HepG2 (cell line): ENCODE data around the gene PARVB. TPM values are rescaled to one million over a fixed set of nuclear protein-coding genes. Genes with fewer than 3 reads are reported as not detected.

Experiments used
- ATAC-seq: fragments of 200-7000 bp; cut with Tn5 transposase; 3 replicates; pipeline ENCODE4 v1.9.1; 2020; ENCODE audit warnings: mild to moderate bottlenecking, moderate library complexity
- BruUV-seq: library from RNA; stranded (reverse); fragments of 400-500 nt; replicated peaks from 2 replicates; lab custom pipeline; 2021; lab: Mats Ljungman, UMichigan
- CTCF ChIA-PET: fragments of 300-600 bp; formaldehyde crosslinking; extraction: SDS; loops from one replicate; lab custom pipeline; 2021; ENCODE audit warnings: low total read pairs, inconsistent platforms, low intra/inter-chr PET ratio; lab: Yijun Ruan, JAX
- POLR2A ChIA-PET: fragments of 350-600 bp; sonication (Branson Sonifier 250); formaldehyde crosslinking; loops from one replicate; lab custom pipeline; 2020; ENCODE audit warnings: antibody characterized with exemption, inconsistent platforms; lab: Yijun Ruan, JAX
- DNase-seq: peaks from one replicate; pipeline ENCODE4 v3.0.0-alpha.2; 2015; ENCODE audit warnings: low spot score
- FAIRE-seq: peaks from 3 replicates; lab custom pipeline; 2011; peaks lifted over from hg19 to GRCh38; lab: Jason Lieb, UNC
- H2AFZ ChIP-seq: one replicate; pipeline ENCODE4 v1.6.1; 2011; ENCODE audit warnings: low read length, inconsistent platforms
- H3K27ac ChIP-seq: fragments of 300-600 bp; 3 replicates; pipeline ENCODE4 v1.8.0; 2011; ENCODE audit warnings: mixed run types, mild to moderate bottlenecking, mixed read lengths, low read length, inconsistent platforms; ENCODE audit not compliant: insufficient read depth; ENCODE audit errors: extremely low read length
- H3K27me3 ChIP-seq, 2 experiments: fragments of 200-600 bp in 1 of 2; 2 replicates in 1 of 2; 3 replicates in 1 of 2; pipeline versions ENCODE4 v1.6.0 to v1.8.0; 2011; ENCODE audit warnings: low read length in 2 of 2, mild to moderate bottlenecking in 2 of 2, moderate library complexity in 2 of 2, inconsistent platforms in 1 of 2; ENCODE audit not compliant: insufficient read depth in 2 of 2, control insufficient read depth in 1 of 2
- H3K36me3 ChIP-seq, 2 experiments: fragments of 200-600 bp in 1 of 2; replicated peaks in 1 of 2; 2 replicates in 1 of 2; 3 replicates in 1 of 2; pipeline versions ENCODE4 v1.5.1 to v1.8.0; 2011; ENCODE audit warnings: low read length in 2 of 2, inconsistent platforms in 1 of 2; ENCODE audit not compliant: insufficient read depth in 2 of 2, control insufficient read depth in 1 of 2
- H3K4me1 ChIP-seq: 2 replicates; pipeline ENCODE4 v1.5.1; 2012; ENCODE audit warnings: low read length, inconsistent platforms; ENCODE audit not compliant: insufficient read depth
- H3K4me2 ChIP-seq: 2 replicates; pipeline ENCODE4 v1.6.0; 2011; ENCODE audit warnings: low read depth, low read length, inconsistent platforms
- H3K4me3 ChIP-seq, 3 experiments: fragments of 200-600 bp in 1 of 3; sonication (generic), shearing (Covaris generic) in 1 of 3; replicated peaks in 1 of 3; 2 replicates each; pipeline ENCODE4 v1.5.1; 2011 to 2016; ENCODE audit warnings: low read length in 3 of 3, inconsistent platforms in 2 of 3, low read depth in 2 of 3, mild to moderate bottlenecking in 2 of 3, control low read depth in 1 of 3, mixed read lengths in 1 of 3; ENCODE audit not compliant: insufficient read depth in 1 of 3
- H3K79me2 ChIP-seq: one replicate; pipeline ENCODE4 v1.6.1; 2011; ENCODE audit warnings: low read length, inconsistent platforms; ENCODE audit not compliant: insufficient read depth
- H3K9ac ChIP-seq: 2 replicates; pipeline ENCODE4 v1.6.0; 2011; ENCODE audit warnings: mild to moderate bottlenecking, low read depth, low read length, inconsistent platforms; ENCODE audit not compliant: insufficient read depth
- H3K9me3 ChIP-seq: 2 replicates; pipeline ENCODE4 v1.5.1; 2012; ENCODE audit warnings: mild to moderate bottlenecking, low read length
- H4K20me1 ChIP-seq: 2 replicates; pipeline ENCODE4 v1.6.0; 2011; ENCODE audit warnings: inconsistent platforms, mild to moderate bottlenecking, low read length, moderate library complexity; ENCODE audit not compliant: insufficient read depth
- HMGA1 ChIP-seq: sonication (generic); formaldehyde crosslinking; conservative IDR thresholded peaks from 2 replicates; pipeline ENCODE4 v1.4.0; 2020; ENCODE audit warnings: missing genetic modification reagents
- KAT8 ChIP-seq: IDR thresholded peaks from 2 replicates; pipeline ENCODE4 v1.6.1; 2016; ENCODE audit warnings: missing genetic modification reagents, missing compliant biosample characterization
- KLF11 ChIP-seq: IDR thresholded peaks from 2 replicates; pipeline ENCODE4 v1.6.1; 2016; ENCODE audit warnings: missing compliant biosample characterization
- MYC ChIP-seq: sonication (generic); formaldehyde crosslinking; IDR thresholded peaks from 2 replicates; pipeline ENCODE4 v1.9.0; 2021; ENCODE audit warnings: missing genetic modification reagents, borderline replicate concordance
- SOX13 ChIP-seq, 3 experiments: fragments of 450-650 bp in 1 of 3; sonication (generic) in 1 of 3; formaldehyde crosslinking in 1 of 3; IDR thresholded peaks in 2 of 3; conservative IDR thresholded peaks in 1 of 3; 2 replicates each; pipeline versions ENCODE4 v1.5.0 to v1.6.1; 2016 to 2020; ENCODE audit warnings: antibody characterized with exemption in 1 of 3, mild to moderate bottlenecking in 1 of 3, missing compliant biosample characterization in 1 of 3, missing genetic modification reagents in 1 of 3, moderate library complexity in 1 of 3
- STAG1 ChIP-seq: sonication (generic); formaldehyde crosslinking; IDR thresholded peaks from 2 replicates; pipeline ENCODE4 v1.4.0; 2020; ENCODE audit warnings: missing genetic modification reagents
- XBP1 ChIP-seq: sonication (generic); formaldehyde crosslinking; IDR thresholded peaks from 2 replicates; pipeline ENCODE4 v1.5.0; 2020; ENCODE audit warnings: missing genetic modification reagents
- ZFP36L1 ChIP-seq: sonication (generic); formaldehyde crosslinking; IDR thresholded peaks from 2 replicates; pipeline ENCODE4 v1.8.0; 2022; ENCODE audit warnings: mild to moderate bottlenecking, missing genetic modification reagents, moderate library complexity
- ZFP82 ChIP-seq: sonication (generic); formaldehyde crosslinking; IDR thresholded peaks from 2 replicates; pipeline ENCODE4 v1.5.1; 2020; ENCODE audit warnings: mild to moderate bottlenecking, missing genetic modification reagents, borderline replicate concordance
- ZNF335 ChIP-seq: sonication (generic); formaldehyde crosslinking; IDR thresholded peaks from 2 replicates; pipeline ENCODE4 v1.4.0; 2020; ENCODE audit warnings: missing genetic modification reagents
- ZNF768 ChIP-seq: sonication (generic); formaldehyde crosslinking; IDR thresholded peaks from 2 replicates; pipeline ENCODE4 v1.4.0; 2020; ENCODE audit warnings: missing genetic modification reagents
- WGBS: methylation state at CpG from one replicate; pipeline ENCODE4 v1.1.6; 2017; ENCODE audit warnings: low lambda C conversion rate; 5-methylcytosine and 5-hydroxymethylcytosine counted together
- in situ Hi-C: cut with HindIII; loops from 2 replicates; pipeline ENCODE4 v1.10.0; 2017; ENCODE audit warnings: low pct_unique_long_range_greater_than_20kb; ENCODE audit not compliant: extremely low pct_ligation_motif_present
- intact Hi-C: fragments of 100-400 bp; cut with micrococcal nuclease; formaldehyde crosslinking; loops from one replicate; pipeline ENCODE4 v1.10.0; 2022; ENCODE audit not compliant: unreplicated experiment
- polyA plus RNA-seq, 8 experiments: library from polyadenylated mRNA; depleted of rRNA in 3 of 8; stranded (reverse) in 7 of 8; unstranded in 1 of 8; fragments of >200 nt; fragmentation: Illumina TruSeq in 4 of 8; extraction: Trizol in 4 of 8; gene quantifications; 2 replicates each; pipeline versions ENCODE4 v1.2.1 to v1.2.3, GENCODE V29; 2011 to 2016; ENCODE audit warnings: low read depth in 4 of 8, missing spikeins in 1 of 8, mixed read lengths in 1 of 8; ENCODE audit not compliant: insufficient read depth in 1 of 8
- total RNA-seq, 5 experiments: library from RNA; depleted of rRNA; stranded (reverse); fragments of >200 nt; fragmentation: Illumina TruSeq; extraction: Trizol; gene quantifications; 2 replicates each; pipeline ENCODE4 v1.2.3, GENCODE V29; 2016; ENCODE audit warnings: low read depth in 1 of 5
- TF ChIP-seq, protein P1 (sequence below): sonication (generic); formaldehyde crosslinking; IDR thresholded peaks from 2 replicates; pipeline ENCODE4 v1.9.0; 2021; ENCODE audit warnings: missing genetic modification reagents, borderline replicate concordance
- TF ChIP-seq, protein P2 (sequence below): sonication (generic); formaldehyde crosslinking; IDR thresholded peaks from 2 replicates; pipeline ENCODE4 v1.5.0; 2020; ENCODE audit warnings: missing genetic modification reagents, mild to moderate bottlenecking, borderline replicate concordance
- TF ChIP-seq, protein P3 (sequence below): IDR thresholded peaks from 2 replicates; pipeline ENCODE4 v1.6.1; 2016

The PARVB gene
- total and polyA plus RNA-seq, 2 of the 13 experiments (the other 11 are each of a cell fraction or from before 2014, with no cell fraction given) = 0.11 to 0.15 TPM

DNA sequence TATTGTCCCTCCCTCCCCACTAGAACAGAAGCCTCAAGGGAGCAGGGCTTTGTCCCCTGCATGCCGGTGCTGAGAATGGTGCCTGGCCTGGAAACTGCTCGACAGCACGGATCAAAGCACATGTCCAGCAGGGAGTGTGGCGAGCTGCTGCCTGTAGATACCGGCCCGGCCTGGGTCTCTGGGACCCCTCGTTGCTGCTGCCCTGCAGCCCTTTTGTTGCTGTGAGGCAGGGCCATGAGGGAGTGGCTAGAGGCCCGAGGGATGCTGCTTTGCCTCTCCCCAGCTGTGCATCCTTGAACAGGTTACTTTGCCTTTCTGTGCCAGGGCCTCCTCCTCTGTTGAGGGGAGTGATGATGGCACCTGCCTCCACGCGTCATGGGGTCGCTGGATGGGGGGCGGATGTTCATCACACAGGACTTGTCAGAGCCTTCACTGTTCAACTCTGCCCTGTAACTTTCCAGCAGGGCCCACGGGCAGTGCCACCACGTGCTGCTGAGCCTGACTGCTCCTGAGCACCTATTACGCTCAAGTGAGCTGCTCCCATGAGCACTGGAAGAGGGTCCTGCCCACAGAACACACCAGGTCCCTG lies 141.3 kb downstream of the PARVB start:
- H3K27me3 ChIP-seq = peaks cover 0 to 6% of the 10 kb centered on the region in 2 experiments; a peak in 1 of 5 replicates
- H4K20me1 ChIP-seq = no peaks in the 10 kb centered on the region
- no peak overlapping the region for H3K9ac ChIP-seq
- BruUV-seq = no TSS peak
- H3K27ac ChIP-seq = no peak overlapping the region
- no peak for DNase-seq
- ATAC-seq = no peak
- no peaks in the 10 kb centered on the region for H3K36me3 ChIP-seq
- intact Hi-C loops (no loop called here), in situ Hi-C loops (no loop called here)
- TF ChIP-seq XBP1 (CRISPR knock-in tag) = no peak
- TF ChIP-seq KLF11 = no peak
- TF ChIP-seq SOX13 (IDR thresholded peaks at IDR 0.05) = no peak
- TF ChIP-seq SOX13 (CRISPR knock-in tag; conservative IDR thresholded peaks at IDR 0.05 in 1 of 2, IDR thresholded peaks at IDR 0.05 in 1 of 2) = no peak
- peak; percentile 68; the same call in 1 of the 2 replicates for TF ChIP-seq ZNF768
- TF ChIP-seq ZFP36L1 (CRISPR knock-in tag) = no peak
- CTCF ChIA-PET = no interaction called here
- no peak overlapping the region for H2AFZ ChIP-seq
- 46% methylated on average over 11 of the region's 15 CpGs for WGBS
- POLR2A ChIA-PET = no interaction called here
- no peak for FAIRE-seq
- H3K79me2 ChIP-seq = no peaks in the 10 kb centered on the region
- no peaks in the 10 kb centered on the region for H3K4me1 ChIP-seq
- H3K4me3 ChIP-seq = no peak overlapping the region
- no peaks in the 10 kb centered on the region for H3K9me3 ChIP-seq
- no peak overlapping the region for H3K4me2 ChIP-seq

DNA sequence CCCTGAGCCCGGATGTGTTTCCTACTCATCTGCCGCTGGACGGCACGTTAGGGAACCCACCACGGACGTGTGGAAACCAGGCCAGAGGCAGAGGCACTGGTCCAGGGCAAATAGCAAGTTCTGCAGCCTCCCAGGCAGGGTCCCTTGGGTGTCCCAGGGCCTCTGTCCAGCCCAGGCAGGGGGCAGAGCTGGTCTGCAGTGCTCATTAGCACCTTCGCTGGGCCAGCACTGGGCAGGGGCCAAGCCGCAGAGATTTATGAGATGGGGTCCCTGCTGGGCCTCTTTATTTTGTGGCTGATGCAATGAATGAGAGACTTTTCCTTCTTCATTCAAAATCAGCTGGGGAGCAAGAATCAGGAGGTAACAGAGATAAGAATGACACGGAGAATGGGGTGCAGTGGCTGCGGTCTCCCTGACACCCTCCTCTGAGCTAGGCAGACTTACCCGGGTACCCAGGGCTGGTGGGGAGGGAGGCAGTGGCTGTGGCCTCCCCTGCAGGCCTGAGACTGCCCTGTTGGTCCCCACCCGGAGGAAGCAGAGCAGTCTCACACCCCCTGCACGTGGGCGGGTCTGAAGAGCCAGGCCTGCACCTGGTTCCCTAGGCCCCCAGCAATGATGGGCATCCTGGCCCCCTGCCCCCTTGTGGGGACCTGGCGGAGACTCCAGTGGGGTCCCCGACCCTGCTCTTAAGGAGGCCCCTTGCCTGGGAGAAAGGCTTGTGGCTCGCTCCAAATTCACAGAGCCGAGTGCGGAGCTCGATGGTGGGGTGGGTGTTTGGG lies 142.6 kb downstream of the PARVB start:
- Histone ChIP-seq H3K27ac (no peak overlapping the region), H3K36me3 (no peaks in the 10 kb centered on the region), H2AFZ (no peak overlapping the region), H4K20me1 (no peaks in the 10 kb centered on the region), H3K79me2 (no peaks in the 10 kb centered on the region), H3K4me1 (no peaks in the 10 kb centered on the region), H3K9me3 (no peaks in the 10 kb centered on the region), H3K4me2 (no peak overlapping the region), H3K4me3 (no peak overlapping the region), H3K9ac (no peak overlapping the region), H3K27me3 (peaks cover 0 to 6% of the 10 kb centered on the region in 2 experiments; a peak in 1 of 5 replicates)
- POLR2A ChIA-PET = no interaction called here
- in situ Hi-C loops (no loop called here), intact Hi-C loops (no loop called here)
- FAIRE-seq (no peak), ATAC-seq (no peak), DNase-seq (no peak)
- 53% methylated on average over 6 of the region's 20 CpGs for WGBS
- CTCF ChIA-PET = no interaction called here
- BruUV-seq = no TSS peak
- no peak for TF ChIP-seq ZFP82 (CRISPR knock-in tag)
- TF ChIP-seq, protein P1, sequence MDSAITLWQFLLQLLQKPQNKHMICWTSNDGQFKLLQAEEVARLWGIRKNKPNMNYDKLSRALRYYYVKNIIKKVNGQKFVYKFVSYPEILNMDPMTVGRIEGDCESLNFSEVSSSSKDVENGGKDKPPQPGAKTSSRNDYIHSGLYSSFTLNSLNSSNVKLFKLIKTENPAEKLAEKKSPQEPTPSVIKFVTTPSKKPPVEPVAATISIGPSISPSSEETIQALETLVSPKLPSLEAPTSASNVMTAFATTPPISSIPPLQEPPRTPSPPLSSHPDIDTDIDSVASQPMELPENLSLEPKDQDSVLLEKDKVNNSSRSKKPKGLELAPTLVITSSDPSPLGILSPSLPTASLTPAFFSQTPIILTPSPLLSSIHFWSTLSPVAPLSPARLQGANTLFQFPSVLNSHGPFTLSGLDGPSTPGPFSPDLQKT (CRISPR knock-in tag) = no peak
- TF ChIP-seq MYC = no peak
- no peak for TF ChIP-seq KAT8 (CRISPR knock-in tag)
- no peak for TF ChIP-seq STAG1
- no peak for TF ChIP-seq ZFP36L1 (CRISPR knock-in tag)
- no peak for TF ChIP-seq ZNF335 (CRISPR knock-in tag)
- TF ChIP-seq, protein P2, sequence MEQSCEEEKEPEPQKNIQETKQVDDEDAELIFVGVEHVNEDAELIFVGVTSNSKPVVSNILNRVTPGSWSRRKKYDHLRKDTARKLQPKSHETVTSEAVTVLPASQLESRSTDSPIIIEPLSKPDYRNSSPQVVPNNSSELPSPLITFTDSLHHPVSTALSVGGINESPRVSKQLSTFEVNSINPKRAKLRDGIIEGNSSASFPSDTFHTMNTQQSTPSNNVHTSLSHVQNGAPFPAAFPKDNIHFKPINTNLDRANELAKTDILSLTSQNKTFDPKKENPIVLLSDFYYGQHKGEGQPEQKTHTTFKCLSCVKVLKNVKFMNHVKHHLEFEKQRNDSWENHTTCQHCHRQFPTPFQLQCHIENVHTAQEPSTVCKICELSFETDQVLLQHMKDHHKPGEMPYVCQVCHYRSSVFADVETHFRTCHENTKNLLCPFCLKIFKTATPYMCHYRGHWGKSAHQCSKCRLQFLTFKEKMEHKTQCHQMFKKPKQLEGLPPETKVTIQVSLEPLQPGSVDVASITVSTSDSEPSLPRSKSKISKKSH (CRISPR knock-in tag) = no peak
- TF ChIP-seq HMGA1 (CRISPR knock-in tag) = no peak
- TF ChIP-seq, protein P3, sequence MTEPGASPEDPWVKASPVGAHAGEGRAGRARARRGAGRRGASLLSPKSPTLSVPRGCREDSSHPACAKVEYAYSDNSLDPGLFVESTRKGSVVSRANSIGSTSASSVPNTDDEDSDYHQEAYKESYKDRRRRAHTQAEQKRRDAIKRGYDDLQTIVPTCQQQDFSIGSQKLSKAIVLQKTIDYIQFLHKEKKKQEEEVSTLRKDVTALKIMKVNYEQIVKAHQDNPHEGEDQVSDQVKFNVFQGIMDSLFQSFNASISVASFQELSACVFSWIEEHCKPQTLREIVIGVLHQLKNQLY (CRISPR knock-in tag) = no peak
